Activated CD4-positive, alpha-beta memory T cell treated with anti-CD3 and anti-CD28 coated beads, Interleukin-2, amount 10 ng/mL, durations not matched to agents 7 days and 5 days (primary cell): ENCODE results near the gene MANSC1. TPM values are rescaled to one million over a fixed set of nuclear protein-coding genes. Genes with fewer than 3 reads are reported as not detected.
"Not testable (repeated sequence)": the region's sequence is repeated elsewhere in the genome, so short reads cannot be mapped to it uniquely, and the experiment has no call there.

Experiments
- CTCF ChIA-PET: fragments of 350-600 bp; sonication (Branson Sonifier 250); formaldehyde crosslinking; loops from one replicate; lab custom pipeline; 2021; ENCODE audit warnings: antibody characterized with exemption, inconsistent platforms; lab: Charles Lee
- POLR2A ChIA-PET: fragments of 350-600 bp; sonication (Branson Sonifier 250); formaldehyde crosslinking; loops from one replicate; lab custom pipeline; 2021; ENCODE audit warnings: antibody characterized with exemption; lab: Charles Lee
- DNase-seq: peaks from one replicate; pipeline ENCODE4 v3.0.0-alpha.2; 2020
- H3K27ac Mint-ChIP-seq: one replicate; pipeline ENCODE4 v1.8.0; 2021; ENCODE audit warnings: mild to moderate bottlenecking, mixed read lengths
- H3K27me3 Mint-ChIP-seq: one replicate; pipeline ENCODE4 v1.8.0; 2021; ENCODE audit warnings: mixed read lengths
- H3K36me3 Mint-ChIP-seq: one replicate; pipeline ENCODE4 v1.8.0; 2021; ENCODE audit warnings: low read depth, mixed read lengths
- H3K4me1 Mint-ChIP-seq: one replicate; pipeline ENCODE4 v1.8.0; 2021; ENCODE audit warnings: mixed read lengths
- H3K4me3 Mint-ChIP-seq: one replicate; pipeline ENCODE4 v1.8.0; 2021; ENCODE audit warnings: mild to moderate bottlenecking, mixed read lengths
- H3K9me3 Mint-ChIP-seq: one replicate; pipeline ENCODE4 v1.8.0; 2021; ENCODE audit warnings: mixed read lengths
- total RNA-seq, 2 experiments: library from RNA; stranded (reverse); gene quantifications; one replicate each; pipeline ENCODE4 v1.2.3, GENCODE V29; 2021

The MANSC1 gene
- total RNA-seq, 2 experiments from 2014 or later = 0.10 to 0.15 TPM

GRCh38 chr12:12357719-12358461 lies 7.8 kb upstream of the MANSC1 start:
- CTCF ChIA-PET = interaction anchor here (0.8 to 3.8 kb wide), 21 partner anchors 8 to 456 kb away, joined by 3 to 31 read pairs (median 5); partner anchors contain the start of gene MANSC1
- Mint-ChIP-seq H3K27me3 (no peaks in the 10 kb centered on the region), H3K4me3 (peak overlapping the region; percentile 87), H3K27ac (peak overlapping the region; percentile 93), H3K4me1 (peaks cover 54% of the 10 kb centered on the region), H3K36me3 (peaks cover 13% of the 10 kb centered on the region), H3K9me3 (no peaks in the 10 kb centered on the region)
- POLR2A ChIA-PET = interaction anchor here (0.6 to 8.4 kb wide), 51 partner anchors 8 to 1187 kb away, joined by 3 to 576 read pairs (median 6); partner anchors contain the start of genes BCL2L14, CDKN1B, CREBL2 and DUSP16
- no peak for DNase-seq

- Mint-ChIP-seq H3K4me1 (peaks cover 51% of the 10 kb centered on the region), H3K27me3 (no peaks in the 10 kb centered on the region), H3K4me3 (peak within 1 kb of the TSS; percentile 87), H3K27ac (peak within 1 kb of the TSS; percentile 93), H3K9me3 (no peaks in the 10 kb centered on the region), H3K36me3 (peaks cover 12% of the 10 kb centered on the region)
- POLR2A ChIA-PET = interaction anchor here (0.6 to 8.4 kb wide), 65 partner anchors 7 to 1186 kb away, joined by 3 to 576 read pairs (median 5); partner anchors contain the start of genes BCL2L14, CDKN1B, CREBL2 and DUSP16
- CTCF ChIA-PET = interaction anchor here (0.6 to 3.8 kb wide), 29 partner anchors 8 to 707 kb away, joined by 3 to 31 read pairs (median 4); partner anchors contain the start of gene ETV6
- peak; percentile 99 for DNase-seq
Measured at GRCh38 chr12:12356896-12357718, 7.1 kb upstream of the MANSC1 start, which contains the start of gene BORCS5. Gene BORCS5, plus strand, starts transcription at chr12:12357078. Its CDS starts 374 bp downstream, at chr12:12357452.

- peak overlapping the region; percentile 93 for H3K27ac Mint-ChIP-seq
- peaks cover 6% of the 10 kb centered on the region for H3K36me3 Mint-ChIP-seq
- no peaks in the 10 kb centered on the region for H3K27me3 Mint-ChIP-seq
- peaks cover 45% of the 10 kb centered on the region for H3K4me1 Mint-ChIP-seq
- ChIA-PET POLR2A (interaction anchor here (0.7 to 8.4 kb wide), 41 partner anchors 9 to 810 kb away, joined by 3 to 576 read pairs (median 11); partner anchors contain the start of genes BCL2L14, CDKN1B, CREBL2 and DUSP16), CTCF (interaction anchor here (0.7 to 3.8 kb wide), 20 partner anchors 9 to 707 kb away, joined by 3 to 31 read pairs (median 4); partner anchors contain the start of gene ETV6)
- no peaks in the 10 kb centered on the region for H3K9me3 Mint-ChIP-seq
- no peak for DNase-seq
- H3K4me3 Mint-ChIP-seq = peak overlapping the region; percentile 87
Measured at GRCh38 chr12:12356467-12356895, 6.4 kb upstream of the MANSC1 start.

- Mint-ChIP-seq H3K4me1 (peaks cover 40% of the 10 kb centered on the region), H3K27me3 (peaks cover 8% of the 10 kb centered on the region), H3K36me3 (no peaks in the 10 kb centered on the region), H3K9me3 (no peaks in the 10 kb centered on the region), H3K27ac (no peak overlapping the region), H3K4me3 (no peak overlapping the region)
- no peak for DNase-seq
- POLR2A ChIA-PET = no interaction called here
- CTCF ChIA-PET = no interaction called here
Measured at GRCh38 chr12:12353807-12354206, 3.8 kb upstream of the MANSC1 start.

DNA sequence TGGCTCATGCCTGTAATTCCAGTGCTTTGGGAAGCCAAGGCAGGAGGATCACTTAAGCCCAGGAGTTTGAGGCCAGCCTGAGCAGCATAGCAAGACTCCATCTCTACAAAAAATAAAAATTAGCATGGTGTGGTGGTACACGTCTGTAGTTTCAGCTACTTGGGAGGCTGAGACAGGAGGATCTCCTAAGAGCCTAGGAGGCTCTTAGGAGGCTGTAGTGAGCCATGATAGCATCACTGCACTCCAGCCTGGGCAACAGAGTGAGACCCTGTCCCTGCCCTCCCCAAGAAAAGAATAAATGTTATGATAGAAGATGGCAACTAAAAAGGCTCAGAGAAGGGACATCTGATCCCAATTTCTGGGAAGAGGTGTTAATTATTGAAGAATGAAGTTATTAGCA lies 3.2 kb upstream of the MANSC1 start:
- DNase-seq = no peak
- ChIA-PET CTCF (no interaction called here), POLR2A (no interaction called here)
- Mint-ChIP-seq H3K4me3 (no peak overlapping the region), H3K27me3 (peaks cover 11% of the 10 kb centered on the region), H3K4me1 (peaks cover 36% of the 10 kb centered on the region), H3K27ac (no peak overlapping the region), H3K9me3 (no peaks in the 10 kb centered on the region), H3K36me3 (no peaks in the 10 kb centered on the region)

GRCh38 chr12:12351468-12352185 lies 1.6 kb upstream of the MANSC1 start:
- Mint-ChIP-seq H3K4me1 (peaks cover 32% of the 10 kb centered on the region), H3K27me3 (peaks cover 15% of the 10 kb centered on the region)
- not testable (repeated sequence) for H3K9me3 Mint-ChIP-seq, H3K36me3 Mint-ChIP-seq, H3K27ac Mint-ChIP-seq, DNase-seq, H3K4me3 Mint-ChIP-seq
- CTCF ChIA-PET = interaction anchor here (0.7 to 1.7 kb wide), 3 partner anchors 9 to 176 kb away, joined by 3 to 5 read pairs (median 3); no protein-coding TSS in a partner anchor
- POLR2A ChIA-PET = interaction anchor here (0.8 to 2.7 kb wide), 5 partner anchors 11 to 385 kb away, joined by 3 to 7 read pairs (median 3); partner anchors contain the start of gene CDKN1B

GRCh38 chr12:12350868-12351463 lies 924 bp upstream of the MANSC1 start:
- DNase-seq = no peak
- H3K27ac Mint-ChIP-seq = no peak overlapping the region
- H3K9me3 Mint-ChIP-seq = no peaks in the 10 kb centered on the region
- H3K4me3 Mint-ChIP-seq = peak overlapping the region; percentile 63
- ChIA-PET POLR2A (interaction anchor here (0.8 to 2.7 kb wide), 6 partner anchors 11 to 386 kb away, joined by 3 to 10 read pairs (median 3); partner anchors contain the start of gene CDKN1B), CTCF (interaction anchor here (0.9 to 1.7 kb wide), 2 partner anchors 9 to 16 kb away, joined by 3 to 5 read pairs; no protein-coding TSS in a partner anchor)
- H3K4me1 Mint-ChIP-seq = peaks cover 26% of the 10 kb centered on the region
- peaks cover 15% of the 10 kb centered on the region for H3K27me3 Mint-ChIP-seq
- no peaks in the 10 kb centered on the region for H3K36me3 Mint-ChIP-seq

DNA sequence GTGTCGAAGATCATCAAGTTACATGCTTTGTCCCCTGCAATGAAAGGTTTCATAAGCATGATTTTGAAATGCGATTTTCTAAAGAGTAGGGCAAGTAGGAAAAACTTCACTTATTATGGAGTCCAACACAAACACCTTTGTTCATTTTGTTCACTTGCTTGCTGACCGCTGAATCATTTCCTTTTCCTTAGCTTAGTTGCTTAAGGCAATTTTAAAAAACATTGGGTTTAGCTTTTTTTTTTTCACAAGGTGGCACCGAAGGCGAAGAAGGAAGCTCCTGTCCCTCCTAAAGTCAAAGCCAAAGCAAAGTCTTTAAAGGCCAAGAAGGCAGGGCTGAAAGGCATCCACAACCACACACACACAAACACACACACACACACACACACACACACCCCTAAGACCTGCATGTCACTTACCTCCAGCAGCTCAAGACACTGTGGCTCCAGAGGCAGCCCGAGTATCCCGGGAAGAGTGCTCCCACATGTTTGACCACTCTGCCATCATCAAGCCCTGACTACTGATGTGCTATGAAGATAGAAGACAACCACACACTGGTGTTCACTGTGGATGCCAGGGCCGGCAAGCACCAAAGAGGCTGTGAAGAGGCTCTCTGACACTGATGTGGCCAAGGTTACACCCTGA lies 11.4 kb downstream of the MANSC1 start:
- CTCF ChIA-PET = interaction anchor here (1.1 kb wide), 1 partner anchor 8 kb away, joined by 3 read pairs; no protein-coding TSS in a partner anchor

DNA sequence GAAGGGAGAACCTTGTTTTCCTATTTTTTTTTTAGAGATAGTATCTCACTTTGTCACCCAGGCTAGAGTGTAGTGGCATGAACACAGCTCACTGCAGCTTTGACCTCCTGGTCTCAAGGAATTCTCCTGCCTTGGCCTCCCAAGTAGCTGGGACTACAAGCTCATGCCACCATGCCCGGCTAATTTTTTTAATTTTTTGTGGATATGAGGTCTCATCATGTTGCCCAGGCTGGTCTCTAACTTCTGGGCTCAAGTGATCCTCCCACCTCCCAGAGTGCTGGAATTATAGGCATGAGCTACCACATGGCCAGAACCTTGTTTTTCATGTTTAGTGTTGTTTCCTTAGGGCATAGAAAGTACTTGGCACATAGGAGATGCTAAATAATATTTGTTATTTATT lies 13.5 kb downstream of the MANSC1 start:
- Mint-ChIP-seq H3K27me3 (peaks cover 3% of the 10 kb centered on the region), H3K9me3 (no peaks in the 10 kb centered on the region), H3K27ac (no peak overlapping the region), H3K4me3 (no peak overlapping the region), H3K36me3 (no peaks in the 10 kb centered on the region), H3K4me1 (peaks cover 23% of the 10 kb centered on the region)
- POLR2A ChIA-PET = interaction anchor here (4.4 kb wide), 1 partner anchor 21 kb away, joined by 23 read pairs; the partner anchor contains the start of gene BORCS5
- DNase-seq = no peak
- CTCF ChIA-PET = interaction anchor here (0.7 to 1.8 kb wide), 5 partner anchors 9 to 401 kb away, joined by 3 to 5 read pairs (median 3); no protein-coding TSS in a partner anchor

More for the DNA sequence above, 11.4 kb downstream of the MANSC1 start:
- Mint-ChIP-seq H3K27ac (no peak overlapping the region), H3K9me3 (no peaks in the 10 kb centered on the region), H3K4me1 (peaks cover 23% of the 10 kb centered on the region), H3K36me3 (no peaks in the 10 kb centered on the region), H3K27me3 (no peaks in the 10 kb centered on the region), H3K4me3 (no peak overlapping the region)
- POLR2A ChIA-PET = interaction anchor here (0.9 to 1.5 kb wide), 2 partner anchors 11 to 18 kb away, joined by 5 read pairs; partner anchors contain the start of genes BORCS5 and MANSC1
- no peak for DNase-seq

- ChIA-PET POLR2A (interaction anchor here (4.4 kb wide), 1 partner anchor 21 kb away, joined by 23 read pairs; the partner anchor contains the start of gene BORCS5), CTCF (interaction anchor here (1.2 to 1.8 kb wide), 5 partner anchors 9 to 401 kb away, joined by 3 to 10 read pairs (median 5); partner anchors contain the start of gene BORCS5)
- Mint-ChIP-seq H3K9me3 (no peaks in the 10 kb centered on the region), H3K27ac (no peak overlapping the region), H3K4me1 (peaks cover 23% of the 10 kb centered on the region), H3K36me3 (no peaks in the 10 kb centered on the region), H3K4me3 (no peak overlapping the region), H3K27me3 (peaks cover 7% of the 10 kb centered on the region)
- no peak for DNase-seq
Measured at GRCh38 chr12:12336049-12336411, 14.0 kb downstream of the MANSC1 start.
